HG03045 (cell line): ENCODE data around the gene SLC38A3.

Experiments used
- ATAC-seq: cut with Tn5 transposase; IDR thresholded peaks from one replicate; pipeline ENCODE4 v1.9.1; 2021; ENCODE audit warnings: mild to moderate bottlenecking, moderate library complexity; ENCODE audit not compliant: unreplicated experiment

The SLC38A3 gene

DNA sequence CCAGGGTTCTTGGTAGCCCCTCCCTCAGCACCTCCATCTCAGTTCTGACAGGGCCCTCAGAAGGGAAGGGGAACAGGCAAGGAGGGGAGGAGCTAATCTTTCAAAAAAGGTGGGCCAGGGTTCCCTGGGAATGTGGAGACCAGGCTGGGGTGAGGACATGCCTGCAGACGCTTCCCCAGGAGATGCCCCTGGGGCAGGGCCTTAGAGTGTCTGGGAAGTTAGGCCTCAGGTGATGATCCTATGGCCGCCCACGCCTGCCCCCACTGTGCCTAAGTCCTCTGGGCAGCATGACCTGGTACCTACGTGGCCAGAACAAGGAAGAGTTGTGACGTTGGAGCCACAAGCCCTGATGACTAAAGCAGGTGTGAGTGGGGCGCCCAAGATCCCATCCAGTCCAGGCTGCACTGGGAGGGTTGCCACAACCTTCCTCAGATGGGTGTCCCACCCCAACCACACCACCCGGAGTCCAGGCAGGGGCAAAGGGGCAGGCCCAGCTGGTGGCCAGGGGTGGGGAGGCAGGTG, 60.0 kb downstream of the SLC38A3 start:
- ATAC-seq: no peak

DNA sequence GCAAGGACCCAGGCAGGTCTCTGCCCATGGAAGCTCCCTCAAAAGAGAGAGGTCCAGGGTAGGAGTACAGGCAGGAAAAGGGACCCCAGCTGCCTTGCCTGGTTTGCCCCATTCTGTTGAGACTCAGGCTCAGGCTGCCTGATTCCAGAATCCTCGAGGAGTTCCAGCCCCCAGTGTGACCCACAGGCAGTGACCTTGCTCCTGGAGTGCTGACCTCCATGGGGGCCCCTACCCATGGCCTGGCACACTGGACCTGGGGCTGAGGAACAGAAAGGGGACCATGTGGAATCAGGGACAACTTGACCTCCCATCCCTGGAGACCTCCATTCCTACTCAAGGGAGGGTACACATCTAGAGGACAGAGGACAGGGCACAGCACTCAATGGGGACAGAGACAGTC, 60.5 kb downstream of the SLC38A3 start:
- ATAC-seq: no peak

DNA sequence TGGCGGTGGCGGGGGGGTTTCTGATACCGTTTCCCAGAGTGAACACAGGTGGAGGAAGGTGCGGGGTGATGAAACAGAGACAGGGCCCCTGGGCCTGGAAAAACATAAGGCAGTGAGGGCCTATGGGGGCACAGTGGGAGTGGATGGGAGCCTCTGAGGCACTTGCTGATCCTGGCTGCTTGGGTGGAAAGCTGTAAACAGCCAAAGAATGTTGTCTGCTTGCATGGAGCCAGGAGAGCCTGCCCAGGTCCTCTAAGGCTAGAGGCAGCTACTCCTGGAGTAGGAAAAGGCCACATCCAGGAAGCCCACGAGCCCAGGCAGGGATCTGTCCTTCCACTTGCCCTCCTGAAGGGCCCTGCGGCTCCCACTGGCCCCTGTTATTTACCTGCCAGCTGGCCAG, 60.9 kb downstream of the SLC38A3 start:
- ATAC-seq: no peak

DNA sequence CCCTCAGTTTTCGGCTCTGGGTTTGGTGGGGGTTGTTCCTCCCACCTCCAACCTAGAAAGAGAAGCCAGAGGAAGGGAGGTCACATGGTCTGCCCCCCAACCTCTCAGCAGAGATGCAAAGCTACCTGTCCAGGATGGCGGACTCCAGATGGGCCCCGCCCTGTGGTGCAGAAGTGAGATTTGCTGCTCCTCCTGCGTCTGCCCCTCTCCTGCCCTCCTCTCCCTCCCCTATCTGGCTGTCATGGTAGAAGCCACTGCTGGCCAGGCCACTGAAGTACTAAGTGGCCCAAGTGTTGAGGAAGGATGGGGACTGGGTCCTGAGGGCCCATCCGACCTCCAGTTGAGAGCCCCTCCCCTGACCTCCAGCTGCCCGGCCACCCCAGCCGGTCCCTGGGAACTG, 61.8 kb downstream of the SLC38A3 start:
- ATAC-seq: no peak

DNA sequence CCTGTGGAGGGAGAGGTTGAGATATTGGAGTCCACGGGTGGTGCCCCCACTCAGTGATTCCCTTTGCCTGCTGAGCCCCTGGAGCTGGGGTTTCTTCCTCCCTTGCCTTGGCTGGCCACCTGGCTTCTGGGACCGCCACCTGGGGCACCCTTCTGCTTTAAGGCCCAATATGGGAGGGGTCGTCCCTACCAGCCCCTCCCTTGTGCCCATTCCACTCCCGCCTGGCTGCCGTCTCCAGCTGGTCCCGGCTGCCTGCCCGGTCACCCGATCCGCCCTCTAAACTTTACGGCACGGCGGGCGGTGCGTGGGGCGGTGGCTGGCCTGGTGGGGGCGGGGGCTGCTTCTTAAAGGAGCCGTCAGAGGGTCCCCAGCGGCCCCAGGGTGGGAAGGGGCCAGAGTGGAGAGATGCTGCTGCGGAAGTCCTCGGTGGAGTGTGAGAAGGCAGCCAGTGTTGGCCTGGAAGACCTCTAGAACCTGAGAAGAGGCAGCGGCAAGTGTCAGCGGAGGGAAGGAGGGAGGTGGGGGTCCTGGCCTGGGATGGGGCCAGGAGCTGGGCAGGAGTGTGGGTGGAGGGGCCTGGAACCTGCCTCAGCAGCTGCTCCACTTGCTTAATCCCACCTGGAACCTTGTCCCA, 62.3 kb downstream of the SLC38A3 start:
- no peak for ATAC-seq

DNA sequence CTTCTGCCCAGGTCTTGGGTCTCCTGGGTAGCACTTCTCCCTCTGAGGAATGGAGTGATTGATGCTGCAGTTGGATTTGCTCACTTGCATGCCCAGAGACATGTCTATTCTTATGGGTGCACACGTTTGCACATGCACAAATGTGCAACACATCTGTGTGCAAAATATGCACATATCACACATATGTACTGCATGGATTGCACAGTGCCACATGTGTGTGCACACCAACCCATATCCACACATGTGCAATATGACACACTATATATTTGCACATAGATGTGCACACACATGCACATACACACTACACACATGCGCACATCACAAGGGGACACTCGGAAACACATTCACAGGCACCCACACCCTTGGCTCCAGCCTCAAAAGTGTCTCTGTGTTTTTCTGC, 63.2 kb downstream of the SLC38A3 start:
- ATAC-seq: no peak

DNA sequence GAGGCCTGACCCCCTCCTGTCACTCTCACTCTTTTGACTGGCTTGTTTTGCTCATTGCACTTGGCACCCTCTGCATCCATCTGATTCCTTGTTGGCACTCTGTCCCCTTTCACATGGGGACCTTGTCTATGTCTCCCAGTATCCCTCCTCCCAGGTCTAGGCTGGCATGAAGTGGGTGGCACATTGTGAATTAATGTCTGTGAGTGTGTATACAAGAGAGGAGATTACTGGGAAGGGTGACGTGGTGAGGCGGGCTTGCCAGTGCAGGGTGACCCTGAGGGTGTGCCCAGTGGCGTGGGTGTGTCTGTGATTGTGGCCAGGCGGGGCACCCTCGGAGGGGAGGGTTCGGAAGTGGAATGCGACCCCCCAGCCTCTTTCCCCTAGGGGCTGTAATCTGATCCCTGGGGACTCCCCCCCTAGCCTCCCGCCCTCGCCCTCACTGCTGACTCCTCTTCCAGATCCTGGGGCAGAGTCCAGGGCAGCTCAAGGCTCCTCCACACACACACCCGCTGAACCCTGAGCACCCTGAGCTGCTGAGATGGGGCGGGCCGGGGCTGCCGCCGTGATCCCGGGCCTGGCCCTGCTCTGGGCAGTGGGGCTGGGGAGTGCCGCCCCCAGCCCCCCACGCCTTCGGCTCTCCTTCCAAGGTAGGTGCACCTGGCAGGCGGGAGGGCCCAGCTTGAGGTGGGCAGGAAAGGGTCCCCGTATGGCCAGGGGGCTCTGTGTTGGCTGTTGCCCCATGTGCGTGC, 63.8 kb downstream of the SLC38A3 start, which contains the start of gene SEMA3B:
TSS of gene SEMA3B (plus strand) at position 445 of the 749 bp plus-strand sequence. CDS start at position 539, 94 bp downstream.
- no peak for ATAC-seq

DNA sequence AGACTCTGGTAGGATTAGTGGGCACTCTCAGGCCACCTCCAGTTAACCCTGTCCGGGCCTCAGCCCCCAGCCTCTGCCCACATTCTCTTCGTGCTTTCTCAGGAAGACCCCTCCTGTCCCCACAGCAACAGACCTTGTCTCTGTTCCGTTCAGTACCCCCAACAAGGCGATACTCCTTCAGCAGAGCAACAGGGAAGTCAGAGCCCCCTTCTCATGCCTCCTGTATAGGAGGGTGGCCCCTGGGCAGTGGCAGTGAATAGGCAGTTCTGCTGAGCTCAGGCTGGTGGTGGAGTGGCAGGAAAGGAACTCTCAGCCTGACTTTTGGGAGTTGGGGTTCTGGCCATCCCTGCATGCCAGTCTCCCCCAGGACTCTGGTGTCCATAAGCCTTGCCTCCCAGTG, 64.4 kb downstream of the SLC38A3 start:
- ATAC-seq: no peak

DNA sequence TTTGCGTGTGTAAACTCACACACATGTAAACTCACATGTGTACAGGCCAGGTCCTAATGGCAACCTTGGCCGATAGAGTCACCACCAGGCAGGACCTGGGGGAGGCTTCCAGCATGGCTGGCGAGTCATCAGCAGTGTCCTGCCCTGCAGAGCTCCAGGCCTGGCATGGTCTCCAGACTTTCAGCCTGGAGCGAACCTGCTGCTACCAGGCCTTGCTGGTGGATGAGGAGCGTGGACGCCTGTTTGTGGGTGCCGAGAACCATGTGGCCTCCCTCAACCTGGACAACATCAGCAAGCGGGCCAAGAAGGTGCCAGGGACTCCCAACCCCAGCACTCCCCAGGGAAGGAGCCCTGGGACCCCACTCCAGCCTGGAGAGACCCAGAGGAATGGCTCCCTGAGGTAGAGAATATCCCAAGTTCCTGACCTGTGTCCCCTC, 64.9 kb downstream of the SLC38A3 start:
- ATAC-seq: no peak

DNA sequence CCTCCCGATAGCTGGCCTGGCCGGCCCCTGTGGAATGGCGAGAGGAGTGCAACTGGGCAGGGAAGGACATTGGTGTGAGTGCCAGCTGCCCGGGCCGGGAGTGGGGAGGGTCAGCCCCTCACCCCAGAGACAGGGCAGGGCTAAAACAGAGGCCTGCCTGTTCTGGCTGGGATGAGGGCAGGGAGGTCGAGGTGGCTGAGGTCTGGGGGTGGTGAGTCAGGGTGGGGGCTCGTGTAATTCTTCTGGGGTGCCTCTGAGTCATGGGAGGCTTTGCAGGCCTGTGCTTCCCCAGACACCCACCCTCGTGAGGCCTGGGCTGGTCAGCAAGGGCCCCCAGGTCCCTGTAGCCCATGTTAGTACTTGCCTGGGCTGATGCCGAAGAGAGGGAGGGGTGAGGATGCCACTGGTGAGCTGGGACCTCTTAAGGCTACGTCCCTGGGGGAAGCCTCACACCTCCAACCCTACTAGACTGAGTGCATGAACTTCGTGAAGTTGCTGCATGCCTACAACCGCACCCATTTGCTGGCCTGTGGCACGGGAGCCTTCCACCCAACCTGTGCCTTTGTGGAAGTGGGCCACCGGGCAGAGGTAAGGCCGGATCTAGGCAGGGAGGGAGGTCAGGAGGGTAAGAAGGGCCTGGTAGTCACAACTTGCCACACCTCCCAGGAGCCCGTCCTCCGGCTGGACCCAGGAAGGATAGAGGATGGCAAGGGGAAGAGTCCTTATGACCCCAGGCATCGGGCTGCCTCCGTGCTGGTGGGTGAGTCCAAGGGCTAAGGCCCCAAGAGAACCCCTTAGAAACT, 65.6 kb downstream of the SLC38A3 start:
- no peak for ATAC-seq
